H1 (cell line): ENCODE measurements around the gene ZNF660. TPM values are rescaled to one million over a fixed set of nuclear protein-coding genes. Genes with fewer than 3 reads are reported as not detected.

Source experiments
- CTCF ChIA-PET: fragments of 300-600 bp; sonication (Branson Sonifier 250); formaldehyde crosslinking; loops from one replicate; lab custom pipeline; 2021; ENCODE audit not compliant: partially characterized antibody; lab: Charles Lee
- POLR2A ChIA-PET: fragments of 300-600 bp; sonication (Branson Sonifier 250); formaldehyde crosslinking; loops from one replicate; lab custom pipeline; 2021; ENCODE audit warnings: inconsistent platforms; ENCODE audit not compliant: partially characterized antibody; lab: Charles Lee
- DNase-seq, 2 experiments: peaks; one replicate each; pipeline versions ENCODE4 v3.0.0 to v3.0.0-alpha.2; 2010 to 2022; ENCODE audit warnings: low spot score in 2 of 2, low read depth in 1 of 2, mixed read lengths in 1 of 2
- FAIRE-seq: peaks from 2 replicates; lab custom pipeline; 2011; peaks lifted over from hg19 to GRCh38; lab: Jason Lieb, UNC
- H2AFZ ChIP-seq: 2 replicates; pipeline ENCODE4 v1.8.1; 2012; ENCODE audit warnings: low read length, inconsistent platforms
- H2AK5ac ChIP-seq: 2 replicates; pipeline ENCODE4 v1.6.1; 2013; ENCODE audit warnings: low read depth, low read length
- H2BK120ac ChIP-seq: replicated peaks from 2 replicates; pipeline ENCODE3; 2013; ENCODE audit warnings: low read depth, low read length, inconsistent platforms
- H2BK12ac ChIP-seq: 2 replicates; pipeline ENCODE4 v1.6.1; 2013; ENCODE audit warnings: low read depth, low read length
- H2BK15ac ChIP-seq: 2 replicates; pipeline ENCODE4 v1.6.1; 2013; ENCODE audit warnings: low read length
- H2BK20ac ChIP-seq: 2 replicates; pipeline ENCODE4 v1.6.1; 2013; ENCODE audit warnings: low read length
- H2BK5ac ChIP-seq: 2 replicates; pipeline ENCODE4 v1.6.1; 2013; ENCODE audit warnings: low read depth, low read length
- H3K14ac ChIP-seq: 2 replicates; pipeline ENCODE4 v1.6.1; 2013; ENCODE audit warnings: inconsistent platforms; ENCODE audit not compliant: insufficient read length
- H3K18ac ChIP-seq: 2 replicates; pipeline ENCODE4 v1.6.1; 2013; ENCODE audit warnings: low read length; ENCODE audit errors: extremely low read depth
- H3K23ac ChIP-seq: 2 replicates; pipeline ENCODE4 v1.6.1; 2013; ENCODE audit warnings: inconsistent platforms; ENCODE audit not compliant: insufficient read length
- H3K23me2 ChIP-seq: 2 replicates; pipeline ENCODE4 v1.6.1; 2013; ENCODE audit warnings: low read depth, low read length
- H3K27ac ChIP-seq: 2 replicates; pipeline ENCODE4 v1.6.1; 2011; ENCODE audit warnings: low read depth, low read length, inconsistent platforms
- H3K27me3 ChIP-seq, 4 experiments: replicated peaks in 1 of 4; 1 replicate in 1 of 4; 2 replicates in 3 of 4; pipeline versions ENCODE4 v1.6.1 to v1.8.1; 2011 to 2013; ENCODE audit warnings: low read length in 3 of 4, mild to moderate bottlenecking in 3 of 4, inconsistent platforms in 2 of 4, mixed read lengths in 2 of 4, moderate library complexity in 1 of 4; ENCODE audit not compliant: control insufficient read depth in 3 of 4, insufficient read depth in 3 of 4; ENCODE audit errors: extremely low read depth in 1 of 4
- H3K36me3 ChIP-seq, 4 experiments: 2 replicates each; pipeline versions ENCODE4 v1.6.1 to v1.8.1; 2011 to 2013; ENCODE audit warnings: mild to moderate bottlenecking in 4 of 4, low read length in 3 of 4, moderate library complexity in 2 of 4, control low read depth in 1 of 4, inconsistent platforms in 1 of 4; ENCODE audit not compliant: insufficient read depth in 4 of 4, control insufficient read depth in 2 of 4
- H3K4ac ChIP-seq: replicated peaks from 2 replicates; pipeline ENCODE3; 2013; ENCODE audit warnings: low read length, low read depth, mixed read lengths, inconsistent platforms; ENCODE audit not compliant: insufficient read length
- H3K4me1 ChIP-seq, 4 experiments: replicated peaks in 1 of 4; 1 replicate in 1 of 4; 2 replicates in 3 of 4; pipeline versions ENCODE4 v1.6.1 to v1.8.1; 2011 to 2013; ENCODE audit warnings: low read length in 3 of 4, inconsistent platforms in 2 of 4, mixed read lengths in 1 of 4; ENCODE audit not compliant: insufficient read depth in 4 of 4, control insufficient read depth in 3 of 4
- H3K4me2 ChIP-seq, 2 experiments: 2 replicates each; pipeline versions ENCODE4 v1.6.1 to v1.8.1; 2011 to 2013; ENCODE audit warnings: low read depth in 2 of 2, low read length in 2 of 2, control low read depth in 1 of 2, inconsistent platforms in 1 of 2, mild to moderate bottlenecking in 1 of 2; ENCODE audit not compliant: insufficient read depth in 1 of 2
- H3K4me3 ChIP-seq, 4 experiments: fragments of 200-600, 300-600 bp in 1 of 4; sonication (generic), shearing (Covaris generic), sonication (Bioruptor Twin) in 1 of 4; 2 replicates each; pipeline versions ENCODE4 v1.5.1 to v1.8.1; 2011 to 2016; ENCODE audit warnings: low read length in 4 of 4, low read depth in 3 of 4, control low read depth in 2 of 4, inconsistent platforms in 2 of 4, mild to moderate bottlenecking in 2 of 4, mixed read lengths in 1 of 4, moderate library complexity in 1 of 4; ENCODE audit not compliant: insufficient read depth in 2 of 4; ENCODE audit errors: extremely low read depth in 1 of 4
- H3K56ac ChIP-seq: replicated peaks from 2 replicates; pipeline ENCODE3; 2013; ENCODE audit warnings: low read depth, mild to moderate bottlenecking, mixed read lengths, low read length, inconsistent platforms; ENCODE audit not compliant: insufficient read length
- H3K79me1 ChIP-seq: 2 replicates; pipeline ENCODE4 v1.6.1; 2013; ENCODE audit warnings: low read depth, low read length, control low read depth
- H3K79me2 ChIP-seq, 2 experiments: 2 replicates each; pipeline versions ENCODE4 v1.6.1 to v1.8.1; 2012 to 2013; ENCODE audit warnings: low read length in 2 of 2, mild to moderate bottlenecking in 2 of 2, inconsistent platforms in 1 of 2; ENCODE audit not compliant: insufficient read depth in 2 of 2, control insufficient read depth in 1 of 2
- H3K9ac ChIP-seq, 4 experiments: replicated peaks in 1 of 4; 1 replicate in 1 of 4; 2 replicates in 3 of 4; pipeline versions ENCODE4 v1.6.1 to v1.8.1; 2011 to 2013; ENCODE audit warnings: low read depth in 3 of 4, low read length in 3 of 4, control low read depth in 2 of 4, mild to moderate bottlenecking in 2 of 4, moderate library complexity in 2 of 4, inconsistent platforms in 1 of 4; ENCODE audit errors: extremely low read depth in 1 of 4
- H3K9me3 ChIP-seq, 2 experiments: 2 replicates each; pipeline versions ENCODE4 v1.6.1 to v1.8.1; 2012 to 2013; ENCODE audit warnings: mild to moderate bottlenecking in 2 of 2, moderate library complexity in 2 of 2, control low read depth in 1 of 2, inconsistent platforms in 1 of 2, low read depth in 1 of 2, low read length in 1 of 2, mixed read lengths in 1 of 2; ENCODE audit not compliant: insufficient read depth in 2 of 2
- H4K20me1 ChIP-seq, 2 experiments: replicated peaks in 1 of 2; 2 replicates each; pipeline versions ENCODE3 to v1.8.1; 2011 to 2013; ENCODE audit warnings: inconsistent platforms in 2 of 2, low read length in 2 of 2, mild to moderate bottlenecking in 1 of 2; ENCODE audit not compliant: insufficient read depth in 2 of 2, control insufficient read depth in 1 of 2
- H4K5ac ChIP-seq: 2 replicates; pipeline ENCODE4 v1.6.1; 2013; ENCODE audit warnings: low read length, low read depth, mixed read lengths, inconsistent platforms; ENCODE audit not compliant: insufficient read length
- H4K8ac ChIP-seq: 2 replicates; pipeline ENCODE4 v1.8.0; 2013; ENCODE audit warnings: mild to moderate bottlenecking, moderate library complexity, low read length, inconsistent platforms; ENCODE audit not compliant: insufficient read depth; ENCODE audit errors: extremely low read depth
- H4K91ac ChIP-seq: replicated peaks from 2 replicates; pipeline ENCODE3; 2013; ENCODE audit warnings: low read length, mixed read lengths, inconsistent platforms; ENCODE audit not compliant: insufficient read length
- WGBS, 2 experiments: shearing (Covaris generic) in 1 of 2; methylation state at CpG; one replicate each; pipeline versions ENCODE4 v1.1.6 to v1.1.7; 2013 to 2015; ENCODE audit warnings: low lambda C conversion rate in 2 of 2, mixed read lengths in 2 of 2, inconsistent platforms in 1 of 2, low coverage in 1 of 2, missing lambda C conversion rate in 1 of 2; ENCODE audit not compliant: insufficient replicate concordance in 2 of 2, insufficient coverage in 1 of 2, insufficient read length in 1 of 2; ENCODE audit errors: extremely low coverage in 1 of 2, missing lambda C conversion rate in 1 of 2; 5-methylcytosine and 5-hydroxymethylcytosine counted together
- polyA plus RNA-seq, 7 experiments: library from polyadenylated mRNA; depleted of rRNA in 3 of 7; stranded (reverse) in 5 of 7; unstranded in 2 of 7; fragments of >200 nt in 5 of 7; fragments of 200-250 nt in 2 of 7; gene quantifications; 1 replicate in 5 of 7; 2 replicates in 1 of 7; 4 replicates in 1 of 7; pipeline versions ENCODE4 v1.2.1 to v1.2.3, GENCODE V29; 2011 to 2013; ENCODE audit warnings: missing spikeins in 2 of 7, mixed read lengths in 2 of 7
- total RNA-seq: library from RNA; stranded (reverse); fragmentation: NEBNext Ultra II Directional; extraction: Animal tissue kit (Norgen Biotek cat#: 25700); gene quantifications from 2 replicates; pipeline ENCODE4 v1.2.1, GENCODE V29; 2021

The ZNF660 gene
- total and polyA plus RNA-seq, 2 of the 8 experiments (the other 6 are each of a cell fraction or from before 2014, with no cell fraction given): 3.1 to 13.0 TPM

GRCh38 chr3:44562147-44562546 is 22.6 kb upstream of the ZNF660 start:
- CTCF ChIA-PET: no interaction called here
- FAIRE-seq: no peak

More at GRCh38 chr3:44562147-44562546, 22.6 kb upstream of the ZNF660 start:
- no peak overlapping the region for H3K9ac ChIP-seq
- H3K4me2 ChIP-seq: no peak overlapping the region
- POLR2A ChIA-PET: interaction anchor here (0.6 kb wide), 1 partner anchor 120 kb away, joined by 3 read pairs; no protein-coding TSS in a partner anchor
- no peak overlapping the region for H2BK120ac ChIP-seq
- H3K14ac ChIP-seq: no peak overlapping the region
- H4K91ac ChIP-seq: no peak overlapping the region
- no peak overlapping the region for H4K5ac ChIP-seq
- H3K79me2 ChIP-seq: no peaks in the 10 kb centered on the region; a peak in 1 of 4 replicates
- H3K4me1 ChIP-seq: no peaks in the 10 kb centered on the region
- H2AFZ ChIP-seq: no peak overlapping the region
- H2AK5ac ChIP-seq: no peak overlapping the region
- no peak overlapping the region for H3K56ac ChIP-seq
- no peaks in the 10 kb centered on the region for H3K27me3 ChIP-seq
- H2BK5ac ChIP-seq: no peak overlapping the region
- H2BK15ac ChIP-seq: no peak overlapping the region
- no peak for DNase-seq
- H4K8ac ChIP-seq: no peak overlapping the region
- no peak overlapping the region for H3K23ac ChIP-seq
- peaks cover 4% of the 10 kb centered on the region; the same call in 1 of the 2 replicates for H3K79me1 ChIP-seq
- H4K20me1 ChIP-seq: no peaks in the 10 kb centered on the region
- 89% methylated on average over 3 of the region's 3 CpGs; no CpG with 5 or more reads in 1 of the 2 experiments for WGBS, 2 experiments
- no peak overlapping the region for H2BK20ac ChIP-seq
- H3K4me3 ChIP-seq: no peak overlapping the region
- no peaks in the 10 kb centered on the region; the same call in 1 of the 2 replicates for H3K23me2 ChIP-seq
- no peak overlapping the region for H2BK12ac ChIP-seq
- peaks cover 6 to 76% (median 38%) of the 10 kb centered on the region in 4 experiments; a peak in 7 of 8 replicates for H3K36me3 ChIP-seq
- no peak overlapping the region for H3K18ac ChIP-seq
- peaks cover 25 to 26% of the 10 kb centered on the region in 2 experiments for H3K9me3 ChIP-seq
- H3K27ac ChIP-seq: no peak overlapping the region
- no peak overlapping the region for H3K4ac ChIP-seq
